GM18519 (cell line): Measurements from ENCODE around the gene FBRSL1.
"Not testable (repeated sequence)": the region's sequence is repeated elsewhere in the genome, so short reads cannot be mapped to it uniquely, and the experiment has no call there.

Source experiments
- ATAC-seq: cut with Tn5 transposase; IDR thresholded peaks from one replicate; pipeline ENCODE4 v1.9.1; 2021; ENCODE audit warnings: mild to moderate bottlenecking, moderate library complexity; ENCODE audit not compliant: unreplicated experiment, low FRiP score

Gene FBRSL1

GRCh38 chr12:132469423-132469822 lies 20.5 kb upstream of the FBRSL1 start:
- no peak for ATAC-seq

GRCh38 chr12:132470397-132470796 lies 19.6 kb upstream of the FBRSL1 start:
- no peak for ATAC-seq

GRCh38 chr12:132471011-132471857 lies 18.7 kb upstream of the FBRSL1 start:
- ATAC-seq = peak; percentile 48

GRCh38 chr12:132471858-132472255 lies 18.1 kb upstream of the FBRSL1 start:
- ATAC-seq = no peak

GRCh38 chr12:132472386-132472785 lies 17.6 kb upstream of the FBRSL1 start:
- ATAC-seq = no peak

GRCh38 chr12:132474237-132474741 lies 15.7 kb upstream of the FBRSL1 start:
- ATAC-seq = no peak

DNA sequence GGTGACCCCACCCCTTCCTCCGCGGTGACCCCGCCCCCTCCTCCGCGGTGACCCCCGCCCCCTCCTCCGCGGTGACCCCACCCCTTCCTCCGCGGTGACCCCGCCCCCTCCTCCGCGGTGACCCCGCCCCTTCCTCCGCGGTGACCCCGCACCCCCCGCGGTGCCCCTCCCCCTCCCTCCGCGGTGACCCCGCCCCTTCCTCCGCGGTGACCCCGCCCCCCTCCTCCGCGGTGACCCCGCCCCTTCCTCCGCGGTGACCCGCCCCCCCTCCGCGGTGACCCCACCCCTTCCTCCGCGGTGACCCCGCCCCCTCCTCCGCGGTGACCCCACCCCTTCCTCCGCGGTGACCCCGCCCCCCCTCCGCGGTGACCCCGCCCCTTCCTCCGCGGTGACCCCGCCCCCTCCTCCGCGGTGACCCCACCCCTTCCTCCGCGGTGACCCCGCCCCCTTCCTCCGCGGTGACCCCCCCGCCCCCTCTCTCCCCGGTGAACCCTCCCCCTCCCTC lies 15.1 kb upstream of the FBRSL1 start:
- ATAC-seq = not testable (repeated sequence)

- ATAC-seq = no peak
These were observed 14.5 kb upstream of the FBRSL1 start for GRCh38 chr12:132475304-132476037.

DNA sequence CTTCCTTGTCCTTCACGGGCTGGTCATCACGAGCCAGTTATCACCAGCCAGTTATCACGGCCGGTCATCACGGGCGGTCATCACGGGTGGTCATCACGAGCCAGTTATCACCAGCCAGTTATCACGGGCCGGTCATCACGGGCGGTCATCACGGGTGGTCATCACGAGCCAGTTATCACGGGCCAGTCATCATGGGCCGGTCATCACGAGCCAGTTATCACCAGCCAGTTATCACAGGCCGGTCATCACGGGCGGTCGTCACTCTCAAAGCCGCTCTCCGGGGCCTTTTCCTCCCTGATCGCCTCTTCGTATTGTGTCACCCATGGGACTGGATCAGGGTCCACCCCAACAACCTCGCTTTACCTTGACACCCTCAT lies 13.9 kb upstream of the FBRSL1 start:
- ATAC-seq = no peak

GRCh38 chr12:132476421-132476820 lies 13.5 kb upstream of the FBRSL1 start:
- no peak for ATAC-seq

- ATAC-seq = no peak
These were observed 12.8 kb upstream of the FBRSL1 start for GRCh38 chr12:132477017-132477702.

DNA sequence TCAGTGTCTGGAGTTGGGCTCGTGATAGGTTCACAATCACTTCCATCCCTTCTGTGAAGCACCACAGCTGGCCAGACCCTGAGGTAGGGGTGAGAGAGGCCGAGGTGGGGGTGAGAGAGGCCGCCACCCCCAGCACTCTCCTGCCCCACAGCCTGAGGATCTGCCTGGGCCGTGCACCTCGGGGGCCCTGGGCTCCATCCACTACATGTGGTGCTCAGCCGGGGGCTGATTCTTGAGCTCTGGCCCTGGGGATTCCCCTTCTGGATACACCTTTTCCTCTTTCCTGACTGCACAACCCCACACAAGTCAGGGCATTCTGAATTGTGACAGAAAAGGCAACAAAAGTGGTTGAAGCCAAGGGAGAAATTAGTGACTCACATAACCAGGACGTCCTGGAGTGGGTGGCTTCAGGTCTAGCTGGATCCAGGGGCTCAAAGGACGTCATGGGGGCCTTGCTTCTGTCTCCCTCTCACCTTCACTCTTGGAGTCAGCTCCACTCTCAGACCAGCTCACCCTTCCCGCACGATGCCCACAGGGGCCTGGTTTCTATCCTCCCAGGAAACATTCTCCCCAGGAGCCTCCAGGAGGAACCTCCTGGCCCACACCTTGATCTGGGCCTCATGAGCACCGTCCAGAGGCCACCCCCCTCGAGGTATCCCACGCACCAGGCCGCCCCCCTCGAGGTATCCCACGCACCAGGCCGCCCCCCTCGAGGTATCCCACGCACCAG lies 12.1 kb upstream of the FBRSL1 start:
- ATAC-seq = no peak

DNA sequence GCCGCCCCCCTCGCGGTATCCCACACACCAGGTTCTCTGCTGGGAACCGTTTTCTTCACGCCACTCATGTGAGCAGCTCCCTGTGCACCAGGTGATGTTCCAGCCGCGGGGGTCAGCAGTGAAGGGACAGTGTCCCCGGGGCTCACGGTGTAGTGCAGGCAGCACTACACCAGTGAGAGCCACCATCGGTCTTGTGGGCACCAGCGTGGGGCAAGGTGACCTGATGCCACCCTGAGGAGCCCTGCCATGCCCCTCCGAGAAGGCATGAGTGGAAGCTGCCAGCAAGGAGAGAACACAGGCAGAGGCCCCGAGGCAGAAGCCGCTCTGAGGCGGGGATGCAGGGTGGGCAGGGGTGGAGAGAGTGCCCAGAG lies 11.5 kb upstream of the FBRSL1 start:
- no peak for ATAC-seq

DNA sequence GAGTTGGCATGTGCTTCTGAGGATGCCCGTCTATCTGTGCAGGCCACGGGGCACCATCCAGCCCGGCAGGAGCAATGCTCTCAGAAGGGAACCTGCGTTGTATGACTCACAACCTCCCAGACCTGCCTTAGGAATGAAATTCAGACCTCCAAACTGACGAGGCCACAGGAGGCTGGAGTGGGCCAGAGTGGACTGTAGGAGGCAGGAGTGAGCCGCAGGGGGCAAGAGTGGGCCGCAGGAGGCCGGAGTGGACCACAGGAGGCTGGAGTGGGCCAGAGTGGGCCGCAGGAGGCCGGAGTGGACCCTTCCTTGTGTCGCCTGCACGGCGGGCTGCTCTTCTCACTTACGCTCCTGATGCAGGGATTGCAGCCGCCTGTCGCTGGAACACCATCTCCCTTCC lies 11.1 kb upstream of the FBRSL1 start:
- no peak for ATAC-seq

- ATAC-seq = no peak
These were observed 10.7 kb upstream of the FBRSL1 start for GRCh38 chr12:132479291-132479690.

DNA sequence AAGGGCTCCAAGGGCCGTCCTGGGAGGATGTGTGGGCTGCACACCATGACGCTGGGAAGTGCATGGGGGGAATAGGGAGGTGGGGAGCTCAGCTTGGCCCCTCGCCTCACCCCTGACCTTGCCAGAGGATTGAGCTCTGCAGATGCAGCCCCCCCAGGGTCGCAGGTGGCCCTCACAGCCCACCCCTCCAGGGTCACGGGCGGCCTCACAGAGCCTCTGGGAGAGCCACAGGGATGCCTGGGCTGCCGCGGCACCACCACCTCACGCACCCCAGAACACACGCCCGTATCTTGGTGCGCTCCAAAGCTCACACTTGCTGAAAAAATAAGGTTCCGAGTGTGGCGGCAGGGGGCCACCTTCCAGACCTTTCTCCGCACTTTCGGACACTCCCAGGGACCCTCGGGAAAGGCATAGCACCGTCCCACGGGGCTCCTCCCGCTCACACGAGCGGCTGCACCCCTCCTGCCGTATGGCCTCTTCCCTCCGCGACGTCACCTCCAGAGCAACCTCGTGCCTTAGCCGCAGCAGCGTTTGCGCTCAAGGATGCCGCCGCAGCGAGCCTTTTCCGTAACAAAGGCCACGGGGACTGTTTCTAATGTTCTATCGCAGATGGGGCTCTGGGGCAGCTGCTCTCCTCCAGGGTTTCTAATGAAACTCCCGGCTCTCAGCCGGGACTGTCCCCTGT lies 9.9 kb upstream of the FBRSL1 start:
- no peak for ATAC-seq

DNA sequence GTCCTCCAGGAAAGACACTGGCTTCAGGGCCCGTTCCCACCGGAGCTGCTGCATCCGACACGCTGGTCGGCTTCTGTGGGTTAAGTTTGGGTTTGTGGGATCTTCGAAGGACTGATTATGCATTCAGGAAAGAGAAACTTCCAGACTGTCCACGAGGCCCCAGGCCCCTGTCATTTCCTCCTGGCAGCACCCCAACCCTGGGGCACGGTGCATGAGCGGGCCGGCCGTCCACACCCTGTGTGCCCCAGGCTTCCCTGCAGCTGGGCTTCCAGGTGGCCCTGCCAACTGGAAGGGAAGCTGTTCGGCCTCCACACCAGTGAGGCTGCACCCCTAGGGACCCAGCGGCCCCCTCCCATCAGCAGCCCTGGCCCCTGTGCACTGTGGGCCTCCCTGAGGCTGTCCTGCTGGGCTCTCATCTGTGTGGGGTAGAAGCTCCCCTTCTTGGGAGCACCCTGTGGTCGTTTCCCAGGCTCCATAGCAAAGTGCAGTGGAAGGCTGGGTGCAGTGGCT lies 9.3 kb upstream of the FBRSL1 start:
- ATAC-seq = no peak

DNA sequence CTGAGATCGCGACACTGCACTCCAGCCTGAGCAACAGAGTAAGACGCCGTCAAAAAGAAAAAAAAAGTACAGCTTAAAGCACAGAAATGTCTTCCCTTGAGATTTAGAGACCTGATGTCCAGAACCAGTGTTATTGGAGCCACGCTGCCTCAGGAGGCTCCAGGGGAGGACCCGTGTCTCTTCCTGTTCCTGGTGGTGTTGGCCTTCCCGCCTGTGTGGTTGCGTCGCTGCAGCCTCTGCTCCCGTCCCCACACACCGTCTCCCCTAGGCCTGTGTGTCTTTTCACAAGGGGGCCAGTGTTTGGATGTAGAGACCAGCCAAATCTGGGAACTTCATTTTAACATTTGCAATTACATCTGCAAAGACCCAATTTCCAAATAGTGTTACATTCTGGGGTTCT lies 8.6 kb upstream of the FBRSL1 start:
- ATAC-seq = no peak
